Panc1 (cell line): Measurements from ENCODE around the gene GMEB2. TPM values are rescaled to one million over a fixed set of nuclear protein-coding genes. Genes with fewer than 3 reads are reported as not detected.

Experiments
- ATAC-seq: fragments of 200-7000 bp; cut with Tn5 transposase; 2 replicates; pipeline ENCODE4 v1.9.1; 2020; ENCODE audit warnings: mild to moderate bottlenecking, moderate library complexity
- BruUV-seq: library from RNA; stranded (reverse); fragments of 400-500 nt; replicated peaks from 2 replicates; lab custom pipeline; 2021; lab: Mats Ljungman, UMichigan
- CTCF ChIA-PET: fragments of 300-600 bp; sonication (Branson Sonifier 250); formaldehyde crosslinking; loops from one replicate; lab custom pipeline; 2022; ENCODE audit warnings: antibody characterized with exemption; lab: Charles Lee
- POLR2A ChIA-PET: fragments of 300-600 bp; sonication (Branson Sonifier 250); formaldehyde crosslinking; loops from one replicate; lab custom pipeline; 2022; ENCODE audit warnings: antibody characterized with exemption; lab: Charles Lee
- DNase-seq: peaks from one replicate; pipeline ENCODE4 v3.0.0-alpha.2; 2010; ENCODE audit warnings: low read depth, low spot score
- H3K27ac ChIP-seq: 2 replicates; pipeline ENCODE4 v1.5.1; 2011; ENCODE audit warnings: mild to moderate bottlenecking, low read length, inconsistent platforms
- H3K27me3 ChIP-seq: fragments of 200-500 bp; sonication (Bioruptor generic); 2 replicates; pipeline ENCODE4 v1.6.0; 2014; ENCODE audit warnings: low read length, inconsistent platforms; ENCODE audit not compliant: control insufficient read depth, insufficient read depth
- H3K36me3 ChIP-seq: fragments of 200-500 bp; sonication (Bioruptor generic); 2 replicates; pipeline ENCODE4 v1.5.1; 2014; ENCODE audit warnings: inconsistent platforms, mild to moderate bottlenecking, low read length, moderate library complexity; ENCODE audit not compliant: control insufficient read depth, insufficient read depth
- H3K4me1 ChIP-seq: 2 replicates; pipeline ENCODE4 v1.5.1; 2011; ENCODE audit warnings: inconsistent platforms, mild to moderate bottlenecking, low read length, moderate library complexity; ENCODE audit not compliant: control insufficient read depth, insufficient read depth
- H3K4me3 ChIP-seq, 2 experiments: 2 replicates each; pipeline ENCODE4 v1.5.1; 2011 to 2012; ENCODE audit warnings: low read depth in 2 of 2, low read length in 2 of 2, mild to moderate bottlenecking in 2 of 2, inconsistent platforms in 1 of 2, moderate library complexity in 1 of 2
- H3K9me3 ChIP-seq: fragments of 200-500 bp; sonication (Bioruptor generic); 2 replicates; pipeline ENCODE4 v1.5.1; 2014; ENCODE audit warnings: low read depth, mild to moderate bottlenecking, inconsistent platforms, low read length, moderate library complexity; ENCODE audit not compliant: control insufficient read depth, insufficient read depth
- CTCF ChIP-seq: fragments of 450-650 bp; IDR thresholded peaks from 2 replicates; pipeline ENCODE4 v1.5.1; 2017; ENCODE audit warnings: mild to moderate bottlenecking
- POLR2AphosphoS5 ChIP-seq: IDR thresholded peaks from 2 replicates; pipeline ENCODE4 v1.6.1; 2012; ENCODE audit warnings: mild to moderate bottlenecking, low read depth, low read length, moderate library complexity
- REST ChIP-seq, 2 experiments: IDR thresholded peaks; 2 replicates each; pipeline ENCODE4 v1.6.1; 2011 to 2012; ENCODE audit warnings: low read depth in 2 of 2, control low read depth in 1 of 2, low read length in 1 of 2, mild to moderate bottlenecking in 1 of 2, moderate library complexity in 1 of 2; ENCODE audit not compliant: insufficient read depth in 1 of 2
- SIN3A ChIP-seq: IDR thresholded peaks from 2 replicates; pipeline ENCODE4 v1.6.1; 2012; ENCODE audit warnings: low read depth, mild to moderate bottlenecking, low read length, moderate library complexity, borderline replicate concordance; ENCODE audit not compliant: insufficient read depth
- TCF7L2 ChIP-seq: IDR thresholded peaks from 2 replicates; pipeline ENCODE4 v1.6.1; 2011; ENCODE audit warnings: mild to moderate bottlenecking, low read depth, low read length, inconsistent platforms
- in situ Hi-C: cut with HindIII; loops from 2 replicates; pipeline ENCODE4 v1.10.0; 2016; ENCODE audit warnings: low sequenced_read_pairs, low pct_unique_long_range_greater_than_20kb
- intact Hi-C: fragments of 100-400 bp; cut with micrococcal nuclease; formaldehyde crosslinking; loops from one replicate; pipeline ENCODE4 v1.10.0; 2022; ENCODE audit not compliant: unreplicated experiment
- total RNA-seq: library from RNA; stranded (reverse); gene quantifications from one replicate; pipeline ENCODE4 v1.2.1, GENCODE V29; 2021; ENCODE audit not compliant: unreplicated experiment

Gene GMEB2
- total RNA-seq, 1 experiment from 2014 or later: 13.1 TPM

GRCh38 chr20:63539092-63539430 is 87.8 kb downstream of the GMEB2 start:
- intact Hi-C loops: no loop called here
- Histone ChIP-seq H3K4me3 (no peak overlapping the region), H3K9me3 (no peaks in the 10 kb centered on the region), H3K27me3 (no peaks in the 10 kb centered on the region), H3K36me3 (no peaks in the 10 kb centered on the region), H3K27ac (no peak overlapping the region; the same call in 1 of the 2 replicates), H3K4me1 (peaks cover 17% of the 10 kb centered on the region)
- ATAC-seq (no peak), DNase-seq (no peak)
- ChIA-PET POLR2A (no interaction called here), CTCF (interaction anchor here (0.6 to 3.1 kb wide), 3 partner anchors 28 to 197 kb away, joined by 3 to 12 read pairs (median 4); partner anchors contain the start of gene LIME1)
- in situ Hi-C loops: loop anchor here (10.0 kb wide), 1 partner anchor 56 kb away; no protein-coding TSS in a partner anchor
- TF ChIP-seq REST (IDR thresholded peaks at IDR 0.05; ENCODE audit: insufficient read depth in 1 of 2, low read depth in 2 of 2, low read length in 1 of 2) (no peak), SIN3A (no peak), POLR2AphosphoS5 (no peak), TCF7L2 (no peak), CTCF (no peak)
- BruUV-seq: no TSS peak

GRCh38 chr20:63538204-63539091 is 88.5 kb downstream of the GMEB2 start:
- peaks cover 17% of the 10 kb centered on the region for H3K4me1 ChIP-seq
- CTCF ChIA-PET: interaction anchor here (0.6 to 3.1 kb wide), 14 partner anchors 51 to 619 kb away, joined by 3 to 14 read pairs (median 4); partner anchors contain the start of genes CHRNA4, LIME1 and UCKL1
- in situ Hi-C loops: loop anchor here (10.0 kb wide), 1 partner anchor 56 kb away; no protein-coding TSS in a partner anchor
- TF ChIP-seq CTCF: peak; percentile 82
- TF ChIP-seq TCF7L2: no peak
- intact Hi-C loops: no loop called here
- no TSS peak for BruUV-seq
- H3K4me3 ChIP-seq: peak overlapping the region; percentile 46 to 70
- DNase-seq (no peak), ATAC-seq (peak; percentile 59)
- peak overlapping the region; percentile 88 for H3K27ac ChIP-seq
- POLR2A ChIA-PET: interaction anchor here (0.6 to 1.4 kb wide), 3 partner anchors 18 to 373 kb away, joined by 5 to 16 read pairs (median 5); partner anchors contain the start of gene PPDPF
- H3K36me3 ChIP-seq: no peaks in the 10 kb centered on the region
- no peaks in the 10 kb centered on the region for H3K9me3 ChIP-seq
- no peaks in the 10 kb centered on the region for H3K27me3 ChIP-seq

Other genes starting within 250 kb of the GMEB2 start
- 19.4 TPM for gene KCNQ2, start 154.4 kb downstream of the GMEB2 start, total RNA-seq
- gene EEF1A2, start 128.0 kb downstream of the GMEB2 start, total RNA-seq: 178 TPM
- gene PPDPF, start 106.3 kb downstream of the GMEB2 start, total RNA-seq: 241 TPM
- 6.5 TPM for gene PTK6, start 89.7 kb downstream of the GMEB2 start, total RNA-seq
- gene SRMS, start 79.4 kb downstream of the GMEB2 start, total RNA-seq: not detected
- 1.3 TPM for gene FNDC11, start 72.9 kb downstream of the GMEB2 start, total RNA-seq
- 41.5 TPM for gene HELZ2, start 52.9 kb downstream of the GMEB2 start, total RNA-seq
- 42.7 TPM for gene STMN3, start 26.3 kb upstream of the GMEB2 start, total RNA-seq
- gene RTEL1, start 31.2 kb upstream of the GMEB2 start, total RNA-seq: 26.1 TPM
- gene TNFRSF6B, start 69.6 kb upstream of the GMEB2 start, total RNA-seq: not detected
- 57.9 TPM for gene ARFRP1, start 80.9 kb upstream of the GMEB2 start, total RNA-seq
- 35.8 TPM for gene ZGPAT, start 80.9 kb upstream of the GMEB2 start, total RNA-seq
- gene LIME1, start 109.6 kb upstream of the GMEB2 start, total RNA-seq: 15.2 TPM
- 166 TPM for gene SLC2A4RG, start 112.7 kb upstream of the GMEB2 start, total RNA-seq
- gene ZBTB46, start 204.2 kb upstream of the GMEB2 start, total RNA-seq: 15.2 TPM
- gene ABHD16B, start 234.4 kb upstream of the GMEB2 start, total RNA-seq: not detected
- 113 TPM for gene TPD52L2, start 238.2 kb upstream of the GMEB2 start, total RNA-seq